Measurements from ENCODE around the gene PRKAG3.

PRKAG3 gene

DNA sequence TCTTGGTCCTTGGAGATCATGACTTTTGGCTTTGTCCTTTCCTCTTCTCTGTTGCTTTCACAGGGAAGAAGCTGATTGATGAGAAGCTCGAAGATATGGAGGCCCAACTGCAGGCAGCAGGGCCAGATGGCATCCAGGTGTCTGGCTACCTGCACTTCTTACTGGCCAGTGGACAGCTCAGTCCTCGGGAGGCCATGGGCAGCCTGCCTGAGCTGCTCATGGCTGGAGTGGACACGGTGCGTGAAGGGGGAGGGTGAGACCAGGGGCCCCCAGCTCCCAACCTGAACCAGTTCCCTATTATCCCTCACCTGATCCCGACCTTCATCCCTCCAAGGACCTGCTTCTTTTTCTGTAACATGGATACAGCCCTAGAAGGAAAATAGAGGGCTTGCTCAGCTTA is 18.7 kb downstream of the PRKAG3 start:
- DNase-seq, result no peak

DNA sequence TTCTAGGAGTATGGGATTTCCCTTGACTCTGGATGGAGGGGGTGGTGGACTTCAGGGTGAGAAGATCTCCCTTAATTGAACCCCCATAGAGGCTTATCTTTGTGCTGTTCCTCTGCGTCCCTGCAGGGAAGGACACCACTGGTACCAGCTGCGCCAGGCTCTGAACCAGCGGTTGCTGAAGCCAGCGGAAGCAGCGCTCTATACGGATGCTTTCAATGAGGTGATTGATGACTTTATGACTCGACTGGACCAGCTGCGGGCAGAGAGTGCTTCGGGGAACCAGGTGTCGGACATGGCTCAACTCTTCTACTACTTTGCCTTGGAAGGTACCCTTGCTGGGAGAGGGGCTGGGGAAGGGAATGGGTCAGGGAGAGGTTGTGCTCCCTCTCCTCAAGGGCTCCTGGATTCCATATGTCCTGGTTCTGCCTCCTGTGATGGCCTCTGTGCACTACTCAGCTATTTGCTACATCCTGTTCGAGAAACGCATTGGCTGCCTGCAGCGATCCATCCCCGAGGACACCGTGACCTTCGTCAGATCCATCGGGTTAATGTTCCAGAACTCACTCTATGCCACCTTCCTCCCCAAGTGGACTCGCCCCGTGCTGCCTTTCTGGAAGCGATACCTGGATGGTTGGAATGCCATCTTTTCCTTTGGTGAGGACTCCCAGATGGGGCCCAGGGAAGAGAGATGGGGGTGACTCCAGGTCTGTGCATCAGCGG is 19.3 kb downstream of the PRKAG3 start:
- DNase-seq, result no peak

DNA sequence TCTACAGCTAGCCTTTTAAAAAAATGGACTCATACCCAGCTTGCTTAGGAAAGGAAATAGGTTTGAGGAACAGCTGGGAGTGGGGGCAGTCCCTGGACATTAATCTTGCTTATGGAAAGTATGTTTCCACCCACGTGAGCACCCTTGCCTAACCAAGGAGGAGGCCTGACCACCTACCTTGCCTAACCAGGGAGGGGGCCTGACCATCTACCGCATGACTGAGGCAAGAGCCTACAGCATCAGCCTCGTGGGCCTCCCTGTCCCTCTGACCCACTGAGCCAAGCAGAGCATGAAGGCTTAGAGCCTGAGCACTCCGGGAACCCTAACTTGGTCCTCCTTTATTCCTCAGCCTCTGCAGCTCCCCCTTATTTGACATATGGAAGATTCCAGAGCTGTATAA is 20.2 kb downstream of the PRKAG3 start:
- no peak for DNase-seq

DNA sequence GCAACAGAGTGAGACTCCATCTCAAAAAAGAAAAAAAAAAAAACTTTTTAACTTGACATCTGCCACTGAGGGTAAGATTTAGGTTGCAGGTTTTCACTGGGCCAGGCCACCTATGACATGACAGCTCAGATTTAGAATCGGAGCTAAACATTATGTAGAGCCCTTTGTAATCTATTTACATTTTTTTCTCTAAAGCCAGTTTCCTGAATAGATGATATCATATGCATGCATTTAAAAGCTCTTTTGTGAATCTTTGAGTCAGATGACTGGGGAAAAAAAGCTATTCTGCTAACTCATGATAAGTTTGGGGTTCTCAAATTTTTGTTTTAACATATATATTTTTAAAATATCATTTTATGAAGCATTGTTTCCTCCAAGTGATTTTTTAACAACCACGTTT is 21.3 kb downstream of the PRKAG3 start:
- no peak for DNase-seq

DNA sequence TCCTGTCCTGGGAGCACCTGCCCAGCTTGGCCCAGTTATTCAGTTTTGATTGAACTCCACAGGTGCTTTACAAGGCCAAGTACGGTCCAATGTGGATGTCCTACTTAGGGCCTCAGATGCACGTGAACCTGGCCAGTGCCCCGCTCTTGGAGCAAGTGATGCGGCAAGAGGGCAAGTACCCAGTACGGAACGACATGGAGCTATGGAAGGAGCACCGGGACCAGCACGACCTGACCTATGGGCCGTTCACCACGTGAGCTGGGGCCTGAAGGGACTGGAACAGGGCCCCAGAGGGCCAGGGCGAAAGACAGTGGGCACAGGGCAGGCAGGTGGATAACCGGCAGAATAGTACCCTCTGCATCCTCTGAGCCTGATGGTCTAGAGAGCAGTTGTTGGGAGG is 22.1 kb downstream of the PRKAG3 start:
- no peak for DNase-seq

DNA sequence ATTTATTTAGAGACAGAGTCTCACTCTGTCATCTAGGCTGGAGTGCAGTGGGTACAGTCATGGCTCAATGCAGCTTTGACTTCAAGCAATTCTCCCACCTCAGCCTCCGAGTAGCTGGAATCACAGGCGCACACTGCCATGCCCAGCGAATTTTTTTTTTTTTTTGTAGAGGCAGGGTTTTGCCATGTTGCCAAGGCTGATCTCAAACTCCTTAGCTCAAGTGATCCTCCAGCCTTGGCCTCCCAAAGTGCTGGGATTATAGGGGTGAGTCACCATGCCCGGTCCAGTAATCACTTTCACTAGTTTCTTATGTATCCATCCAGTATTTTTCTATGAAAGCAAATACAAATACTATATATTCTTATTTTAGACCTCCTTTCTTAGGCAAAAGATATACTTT is 24.0 kb downstream of the PRKAG3 start:
- DNase-seq, result no peak

DNA sequence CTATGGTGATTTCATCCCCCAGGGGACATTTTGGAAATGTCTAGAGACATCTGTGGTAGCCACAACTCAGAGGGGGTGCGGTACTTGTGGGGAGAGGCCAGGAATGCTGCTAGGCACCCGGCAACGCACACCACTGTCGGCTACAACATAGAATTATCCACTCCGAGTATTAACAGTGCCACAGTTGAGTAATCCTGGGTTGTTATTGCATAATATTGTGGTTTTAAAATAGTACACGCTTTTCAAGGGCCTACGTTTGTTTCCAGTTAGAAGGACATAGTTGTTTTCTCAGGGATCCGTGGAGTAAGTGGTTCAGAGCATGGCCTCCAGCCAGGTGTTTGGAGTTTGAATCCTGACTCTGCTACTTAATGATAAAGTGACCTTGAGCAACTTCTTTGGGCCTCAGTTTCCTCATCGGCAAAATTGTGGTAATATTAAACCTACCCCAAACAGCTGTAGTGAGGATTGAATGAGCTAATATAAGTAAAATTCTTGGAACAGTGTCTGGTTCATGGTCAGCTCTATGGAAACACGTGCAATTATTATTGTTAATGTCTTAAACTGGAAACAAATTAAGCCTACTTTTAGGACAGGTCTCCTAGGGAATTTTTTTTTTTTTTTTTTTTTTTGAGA is 25.1 kb downstream of the PRKAG3 start:
- no peak for DNase-seq

DNA sequence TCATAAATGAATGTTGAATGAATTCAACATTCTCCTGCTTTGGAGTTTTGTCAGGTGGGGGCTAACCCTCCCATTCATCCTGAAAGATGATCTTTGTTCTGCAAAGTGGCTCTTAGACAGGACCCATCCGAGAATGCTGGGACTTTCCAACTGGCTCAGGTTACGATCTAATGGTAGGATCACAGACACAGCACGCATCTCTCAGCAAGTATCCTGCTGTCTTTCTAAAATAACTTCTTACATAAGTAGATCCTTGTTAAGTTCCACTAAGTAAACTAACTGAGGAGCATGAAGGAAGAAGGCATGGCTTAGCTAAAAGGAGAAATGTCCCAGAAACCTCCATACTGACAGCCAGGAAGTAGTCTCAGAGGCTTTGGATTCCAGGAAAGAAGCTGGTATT is 26.0 kb downstream of the PRKAG3 start:
- no peak for DNase-seq

DNA sequence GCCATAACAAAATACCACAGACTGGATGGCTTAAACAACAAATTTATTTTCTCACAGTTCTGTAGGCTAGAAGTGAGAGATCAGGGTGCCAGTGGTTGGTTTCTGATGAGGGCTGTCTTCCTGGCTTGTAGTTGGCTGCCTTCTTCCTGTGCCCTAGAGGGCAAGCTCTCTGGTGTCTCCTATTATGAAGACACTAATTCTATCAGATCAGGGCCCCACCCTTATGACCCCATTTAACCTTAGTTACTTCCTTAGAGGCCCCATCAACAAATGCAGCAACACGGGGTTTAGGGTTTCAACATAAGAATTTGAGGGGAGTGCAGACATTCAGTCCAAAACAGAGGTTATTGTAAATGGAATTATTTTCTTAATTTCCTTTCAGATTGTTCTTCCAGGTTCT is 26.8 kb downstream of the PRKAG3 start:
- DNase-seq, result no peak

DNA sequence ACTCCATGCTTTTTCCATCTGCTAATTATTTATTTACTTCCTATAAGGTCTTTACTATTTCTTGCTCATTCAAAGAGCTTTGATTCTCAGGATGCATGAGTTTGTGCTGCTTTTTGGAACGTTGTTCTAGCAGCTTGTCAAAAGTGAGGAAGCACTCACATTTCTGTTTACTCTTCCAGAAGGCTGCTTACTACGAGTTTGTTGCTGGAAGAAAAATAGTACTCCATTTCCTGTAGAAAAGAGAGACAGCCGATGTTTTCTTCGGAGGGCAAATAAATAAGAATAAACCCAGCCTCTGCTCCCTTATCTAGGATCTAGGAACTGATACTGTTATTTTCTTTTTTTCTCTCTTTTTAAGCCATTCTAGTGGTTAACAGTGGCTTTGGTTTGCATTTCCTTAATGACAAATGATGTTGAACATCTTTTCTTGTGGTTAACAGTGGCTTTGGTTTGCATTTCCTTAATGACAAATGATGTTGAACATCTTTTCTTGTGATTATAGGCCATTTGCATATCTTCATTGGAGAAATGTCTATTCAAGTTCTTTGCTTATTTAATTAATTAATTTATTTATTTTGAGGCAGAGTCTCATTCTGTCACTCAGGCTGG is 29.1 kb downstream of the PRKAG3 start:
- DNase-seq, result peak in 2 of 5 experiments; percentile 46 to 67

DNA sequence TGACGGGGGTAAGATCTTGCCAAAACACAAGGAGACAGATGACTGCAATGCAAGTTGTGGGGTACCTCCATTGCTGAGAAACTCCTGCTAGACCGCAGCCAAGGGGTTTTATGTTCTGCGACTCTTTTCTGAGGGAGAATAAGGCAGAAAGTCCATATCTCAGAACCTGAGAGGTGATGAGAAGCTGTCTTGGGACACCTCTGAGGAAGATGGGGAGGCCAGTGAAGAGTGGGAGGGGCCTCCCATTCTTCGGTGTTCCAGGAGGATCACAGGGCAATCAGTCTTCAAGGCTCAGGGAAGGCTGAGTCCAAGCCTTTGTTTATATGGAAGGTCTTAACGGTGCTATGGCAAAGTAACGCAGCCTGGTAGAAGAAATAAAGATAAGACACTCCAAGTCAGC is 31.6 kb downstream of the PRKAG3 start:
- DNase-seq, result no peak

DNA sequence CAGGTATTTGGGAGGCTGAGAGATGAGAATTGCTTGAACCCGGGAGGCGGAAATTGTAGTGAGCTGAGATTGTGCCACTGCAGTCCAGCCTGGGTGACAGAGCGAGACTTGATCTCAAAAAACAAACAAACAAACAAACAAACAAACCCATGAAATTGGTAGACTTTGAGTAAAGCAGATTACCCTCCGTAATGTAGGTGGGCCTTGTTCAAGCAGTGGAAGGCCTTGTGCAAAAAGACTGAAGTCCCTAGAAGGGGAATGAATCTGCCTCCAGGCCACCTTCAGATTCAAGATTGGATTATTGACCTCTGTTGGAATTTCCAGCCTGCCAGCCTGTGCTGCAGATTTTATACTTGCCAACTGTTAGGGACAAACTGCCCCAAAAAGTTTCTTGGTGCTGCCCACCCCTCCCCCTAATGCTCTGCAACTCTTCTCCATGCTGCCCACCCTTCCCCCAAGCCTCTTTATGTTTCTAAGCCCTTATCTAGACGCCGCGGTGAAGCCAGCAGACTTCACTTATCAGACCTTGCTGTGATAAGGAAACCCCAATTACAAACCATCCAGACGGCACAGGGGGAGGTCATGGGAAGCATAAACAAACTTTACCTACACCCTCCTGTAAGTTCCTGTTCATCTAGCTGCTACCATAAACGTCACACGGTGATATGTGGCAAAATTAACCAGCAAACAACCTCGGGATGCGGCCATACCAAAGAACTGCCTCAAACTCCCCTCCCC is 32.7 kb downstream of the PRKAG3 start:
- peak in 1 of 5 experiments; percentile 21 for DNase-seq

DNA sequence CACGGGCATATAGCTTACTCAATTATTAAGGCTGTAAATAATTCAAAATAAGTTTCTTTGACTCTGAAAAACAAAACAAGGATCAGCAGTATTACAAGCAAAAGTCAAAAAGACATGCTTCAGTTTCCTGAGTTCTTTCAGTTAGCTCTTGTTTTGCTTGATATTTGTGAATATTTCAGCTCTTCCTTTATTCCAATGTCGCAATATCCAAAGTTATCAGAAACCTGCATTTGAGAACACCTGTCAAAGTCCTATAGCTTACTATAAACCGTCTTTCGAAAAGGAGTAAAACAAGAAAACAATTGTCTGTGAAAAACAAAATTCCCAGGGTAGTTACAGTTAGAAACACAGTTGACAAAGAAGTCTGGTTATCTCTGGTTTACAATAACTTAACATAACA is 34.9 kb downstream of the PRKAG3 start:
- no peak for DNase-seq

DNA sequence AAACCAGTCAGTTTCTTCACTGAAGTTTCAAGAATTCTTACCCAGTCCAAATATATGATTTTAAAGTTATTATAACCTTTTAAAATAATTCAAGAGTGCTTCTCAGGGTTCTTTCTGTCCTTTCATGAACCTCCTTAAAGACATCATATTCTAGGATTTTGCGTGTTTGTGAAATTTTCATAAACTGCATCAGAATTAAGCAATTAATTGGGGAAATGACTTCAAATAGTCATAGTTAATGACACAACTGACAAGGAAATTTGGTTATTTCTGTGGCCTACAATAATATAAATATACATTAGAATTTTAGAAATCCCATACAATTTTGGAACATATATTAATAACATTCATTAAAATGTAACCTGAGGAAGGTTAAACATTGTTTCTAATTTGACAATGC is 39.2 kb downstream of the PRKAG3 start:
- no peak for DNase-seq

DNA sequence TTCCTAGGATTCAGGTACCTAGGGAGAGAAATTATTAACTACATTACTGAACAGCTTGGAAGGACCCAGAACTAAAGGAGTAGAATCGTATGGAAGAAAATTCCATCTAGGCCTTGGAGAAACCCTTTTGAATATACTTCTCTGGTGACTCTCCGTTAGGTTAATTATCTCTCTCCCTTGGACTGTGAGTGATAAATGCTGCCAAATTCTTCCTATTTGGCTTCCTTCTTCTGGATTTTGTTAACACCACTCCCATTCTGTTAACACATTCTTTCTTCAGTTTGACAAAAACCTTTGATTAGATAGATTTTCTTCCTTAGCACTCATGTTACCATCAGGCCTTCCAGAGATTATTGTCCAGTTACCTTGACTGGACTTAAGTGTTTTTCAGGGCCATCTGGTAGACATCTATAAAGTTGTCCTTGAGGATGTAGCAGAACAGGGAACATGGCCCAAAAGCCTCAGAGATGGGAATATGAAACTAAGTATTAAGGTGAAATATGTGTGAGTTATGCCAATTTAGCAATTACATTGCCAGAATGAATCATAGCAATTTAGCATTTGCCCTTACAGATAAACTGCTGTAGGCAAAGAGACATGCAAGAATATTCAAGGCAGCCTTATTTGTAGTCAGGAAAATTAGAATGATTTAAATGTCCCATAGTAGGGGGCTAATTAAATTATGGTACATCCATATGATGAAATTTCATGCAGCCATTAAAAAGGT is 42.9 kb downstream of the PRKAG3 start:
- no peak for DNase-seq

DNA sequence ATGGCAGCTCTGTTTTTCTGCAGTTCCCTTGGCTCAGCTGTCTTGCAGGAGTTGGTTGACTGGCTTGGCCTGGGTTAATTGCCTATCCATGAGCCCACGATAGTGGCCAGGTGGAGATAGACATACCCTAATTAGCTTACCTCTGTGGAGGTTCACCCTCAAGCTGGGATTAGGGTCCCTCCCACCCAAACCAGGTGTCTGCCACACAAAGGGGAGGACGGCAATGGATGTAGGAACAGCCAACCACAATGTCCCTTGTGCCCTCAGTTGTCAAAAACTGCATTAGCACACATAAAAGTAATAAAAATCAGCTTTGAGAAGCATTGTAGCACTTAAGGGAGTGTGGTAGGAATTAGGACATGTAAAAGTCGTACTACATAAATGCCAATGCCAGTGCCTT is 45.5 kb downstream of the PRKAG3 start:
- no peak for DNase-seq

DNA sequence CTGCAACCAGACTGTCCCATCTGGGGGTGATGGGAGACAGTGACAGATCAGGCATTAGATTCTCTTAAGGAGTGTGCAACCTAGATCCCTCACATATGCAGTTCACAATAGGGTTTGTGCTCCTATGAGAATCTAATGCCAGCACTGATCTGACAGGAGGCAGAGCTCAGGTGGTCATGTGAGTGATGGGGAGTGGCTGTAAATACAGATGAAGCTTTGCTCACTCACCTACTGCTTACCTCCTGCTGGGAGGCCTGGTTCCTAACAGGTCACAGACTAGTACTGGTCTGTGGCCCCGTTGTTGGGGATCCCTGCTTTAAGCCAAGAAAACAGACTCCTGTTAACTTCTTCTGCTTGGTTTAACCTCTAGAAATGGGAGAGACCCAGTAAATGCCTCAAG is 46.5 kb downstream of the PRKAG3 start:
- DNase-seq, result no peak

DNA sequence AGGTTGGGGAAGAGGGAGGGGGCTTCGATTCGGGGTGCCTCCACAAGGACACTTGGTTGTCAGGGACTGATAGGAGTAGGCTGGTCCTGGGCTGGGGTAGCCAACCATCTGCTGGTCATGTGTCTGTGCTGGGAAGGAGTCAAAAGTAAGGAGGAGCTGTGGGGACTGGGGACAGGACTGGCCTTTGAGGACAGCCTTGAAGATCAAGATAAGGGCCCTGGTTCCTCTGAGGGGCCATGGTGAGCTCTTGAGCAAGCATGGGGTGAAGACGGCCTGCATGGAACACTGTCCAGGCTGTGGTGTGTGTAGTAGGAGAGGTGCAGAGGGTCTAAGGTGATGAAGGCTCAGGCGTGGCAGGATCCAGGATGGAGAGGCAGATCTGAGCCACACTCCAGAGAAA is 47.9 kb downstream of the PRKAG3 start:
- no peak for DNase-seq

DNA sequence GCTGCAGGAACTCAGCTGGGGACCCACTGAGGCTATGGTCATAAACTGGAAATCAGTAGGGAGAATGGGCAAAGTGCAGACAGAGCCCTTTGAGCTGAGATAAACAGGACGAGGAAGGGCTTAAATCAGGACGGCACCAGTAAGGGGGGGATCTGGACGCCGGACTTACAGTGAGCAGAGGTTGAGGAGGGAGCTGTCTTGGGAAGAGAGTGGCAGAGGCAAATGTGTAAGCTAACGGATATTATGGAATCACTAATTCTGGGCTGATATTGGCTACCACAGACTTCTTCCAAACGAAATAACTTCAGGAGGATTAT is 49.1 kb downstream of the PRKAG3 start:
- DNase-seq, result no peak

DNA sequence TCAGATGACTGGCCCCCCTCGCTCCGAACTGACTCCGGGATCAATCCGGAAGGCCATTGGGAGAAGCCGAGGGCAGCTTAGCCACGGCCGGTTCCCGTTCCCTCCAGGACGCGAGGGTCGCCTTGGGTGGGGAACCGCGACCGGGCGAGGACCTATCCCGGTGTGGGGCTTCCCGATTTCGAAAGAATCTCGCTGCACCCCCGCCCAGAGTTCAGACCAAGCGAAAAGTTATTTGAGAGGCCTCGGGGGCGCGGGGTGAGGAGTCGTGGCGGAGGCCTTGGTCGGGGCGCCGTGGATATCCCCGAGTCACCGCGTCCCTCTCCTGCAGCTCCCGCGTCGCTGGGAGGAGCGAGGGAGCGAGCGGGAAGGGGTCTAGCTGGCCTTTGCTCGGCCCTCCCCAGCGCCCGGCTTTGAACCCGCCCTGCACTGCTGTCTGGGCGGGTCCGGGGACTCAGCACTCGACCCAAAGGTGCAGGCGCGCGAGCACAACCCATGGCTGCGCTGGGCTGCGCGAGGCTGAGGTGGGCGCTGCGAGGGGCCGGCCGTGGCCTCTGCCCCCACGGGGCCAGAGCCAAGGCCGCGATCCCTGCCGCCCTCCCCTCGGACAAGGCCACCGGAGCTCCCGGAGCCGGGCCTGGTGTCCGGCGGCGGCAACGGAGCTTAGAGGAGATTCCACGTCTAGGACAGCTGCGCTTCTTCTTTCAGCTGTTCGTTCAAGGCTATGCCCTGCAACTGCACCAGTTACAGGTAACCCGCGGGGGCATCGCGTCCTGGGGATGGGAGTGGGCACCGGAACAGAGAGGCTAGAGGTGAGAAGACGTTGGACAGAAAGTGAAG is 49.7 kb downstream of the PRKAG3 start, which contains the start of gene CYP27A1:
Gene CYP27A1, plus strand, starts transcription at position 457 of the 837 bp plus-strand sequence. Its CDS starts 36 bp downstream, at position 493.
- no peak for DNase-seq

DNA sequence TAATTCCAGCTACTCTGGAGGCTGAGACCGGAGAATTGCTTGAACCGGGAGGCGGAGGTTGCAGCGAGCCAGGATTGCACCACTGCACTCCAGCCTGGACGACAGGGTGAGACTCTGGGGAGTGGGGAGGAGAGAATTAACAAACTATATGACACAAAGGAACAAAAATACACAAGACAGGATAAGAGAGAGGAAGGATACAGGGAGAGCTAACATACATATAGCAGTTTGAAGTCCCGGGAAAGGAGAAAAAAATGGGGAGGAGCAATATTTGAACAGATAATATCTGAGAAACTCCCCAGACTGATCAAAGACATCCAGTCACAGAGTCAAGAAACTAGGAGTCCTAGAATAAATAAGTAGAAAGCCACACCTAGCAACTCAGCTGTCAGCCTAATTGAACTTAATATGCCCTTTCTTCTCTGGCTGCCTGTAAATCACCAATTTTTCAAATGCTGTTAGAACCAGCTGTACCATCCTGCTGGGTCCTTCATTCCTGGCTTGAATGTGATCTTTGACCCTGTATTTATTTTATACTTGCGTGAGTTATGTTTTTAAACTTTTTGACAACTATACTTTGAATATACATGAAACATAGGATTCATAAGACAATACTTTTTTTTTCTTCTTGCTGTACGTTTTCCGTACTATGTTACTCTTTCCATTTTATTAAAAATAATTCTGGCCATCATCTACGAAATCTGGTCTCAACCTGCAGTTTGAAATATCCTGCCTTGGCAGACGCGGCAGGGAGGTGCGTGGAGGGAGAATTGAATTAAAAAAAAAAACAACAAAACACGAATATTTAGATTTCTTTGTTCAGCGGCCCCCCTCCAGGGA is 50.5 kb downstream of the PRKAG3 start:
- no peak for DNase-seq

Measured in T-helper 2 cell (primary cell).